HG03097 (cell line): ENCODE data around the gene TIMM50.
"Not testable (repeated sequence)": the region's sequence is repeated elsewhere in the genome, so short reads cannot be mapped to it uniquely, and the experiment has no call there.

ENCODE experiments used
- ATAC-seq: cut with Tn5 transposase; IDR thresholded peaks from one replicate; pipeline ENCODE4 v1.9.1; 2021; ENCODE audit not compliant: unreplicated experiment, low FRiP score

TIMM50 gene

DNA sequence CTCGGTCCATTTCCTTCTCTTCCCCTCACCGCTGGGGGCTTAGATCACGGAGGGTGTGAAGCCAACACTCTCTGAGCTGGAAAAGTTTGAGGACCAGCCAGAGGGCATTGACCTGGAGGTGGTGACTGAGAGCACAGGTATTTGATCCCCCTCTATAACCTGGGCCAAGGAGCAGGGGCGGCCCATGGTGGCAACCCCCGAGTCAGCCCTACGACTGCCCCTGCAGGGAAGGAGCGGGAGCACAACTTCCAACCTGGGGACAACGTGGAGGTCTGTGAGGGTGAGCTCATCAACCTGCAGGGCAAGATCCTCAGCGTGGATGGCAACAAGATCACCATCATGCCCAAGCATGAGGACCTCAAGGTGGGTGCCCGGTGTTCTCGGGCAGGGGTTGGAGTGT lies 11.6 kb upstream of the TIMM50 start:
- ATAC-seq, result no peak

GRCh38 chr19:39469567-39469966 lies 11.1 kb upstream of the TIMM50 start:
- ATAC-seq, result no peak

- no peak for ATAC-seq
Measured at GRCh38 chr19:39470724-39471339, 9.8 kb upstream of the TIMM50 start.

DNA sequence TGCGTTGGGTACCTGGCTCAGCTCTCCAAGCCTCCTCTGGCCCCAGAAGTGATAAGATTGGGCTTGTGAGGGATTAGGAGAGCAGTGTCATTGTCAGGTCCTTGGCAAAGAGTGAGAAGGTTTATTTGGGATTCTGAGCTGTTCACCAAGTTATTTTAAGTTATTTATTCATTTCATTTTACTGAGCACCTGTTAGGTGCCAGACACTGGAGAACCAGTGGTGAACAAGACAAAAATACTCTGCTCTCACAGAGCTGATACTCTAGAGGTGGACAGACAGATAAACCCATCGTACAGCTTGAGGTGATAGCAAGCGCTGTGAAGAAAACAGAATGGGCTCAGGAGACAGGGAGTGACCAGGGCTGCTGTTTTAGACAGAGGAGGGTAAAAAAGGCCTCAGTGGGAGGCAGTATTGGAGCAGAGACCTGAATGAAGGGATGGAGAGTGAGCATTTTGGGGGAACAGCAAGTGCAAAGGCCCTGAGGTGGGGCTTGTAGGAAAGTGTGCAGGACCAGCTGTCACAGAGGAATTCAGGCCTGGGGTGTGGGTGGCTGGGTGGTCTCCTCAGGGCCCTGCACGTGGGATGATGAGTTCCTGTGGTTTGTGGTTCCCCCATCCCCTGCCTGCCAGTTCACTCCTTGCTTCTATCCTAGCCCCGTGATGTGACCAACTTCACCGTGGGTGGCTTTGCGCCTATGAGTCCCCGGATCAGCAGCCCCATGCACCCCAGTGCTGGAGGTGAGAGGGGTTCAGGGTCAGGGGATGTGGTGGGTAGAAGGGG lies 8.7 kb upstream of the TIMM50 start:
- ATAC-seq, result no peak

GRCh38 chr19:39472746-39473442 lies 7.7 kb upstream of the TIMM50 start:
- ATAC-seq, result no peak

- no peak for ATAC-seq
Measured at GRCh38 chr19:39473443-39473960, 7.1 kb upstream of the TIMM50 start.

DNA sequence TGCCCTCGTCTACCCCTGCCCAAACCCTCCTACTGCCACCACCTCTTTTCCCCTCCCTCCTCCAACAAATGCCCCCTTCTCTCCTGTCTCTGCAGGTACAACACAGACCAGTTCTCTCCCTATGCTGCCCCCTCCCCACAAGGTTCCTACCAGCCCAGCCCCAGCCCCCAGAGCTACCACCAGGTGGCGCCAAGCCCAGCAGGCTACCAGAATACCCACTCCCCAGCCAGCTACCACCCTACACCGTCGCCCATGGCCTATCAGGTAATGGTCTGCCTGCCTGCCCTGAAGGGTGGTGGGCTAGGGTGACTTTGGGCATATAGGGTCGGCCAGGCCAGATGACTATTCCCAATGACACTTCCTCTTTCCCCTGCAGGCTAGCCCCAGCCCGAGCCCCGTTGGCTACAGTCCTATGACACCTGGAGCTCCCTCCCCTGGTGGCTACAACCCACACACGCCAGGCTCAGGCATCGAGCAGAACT lies 6.5 kb upstream of the TIMM50 start:
- ATAC-seq, result no peak

- no peak for ATAC-seq
Measured at GRCh38 chr19:39475748-39476147, 4.9 kb upstream of the TIMM50 start.

- ATAC-seq, result not testable (repeated sequence)
Measured at GRCh38 chr19:39479319-39479801, 1.3 kb upstream of the TIMM50 start.

DNA sequence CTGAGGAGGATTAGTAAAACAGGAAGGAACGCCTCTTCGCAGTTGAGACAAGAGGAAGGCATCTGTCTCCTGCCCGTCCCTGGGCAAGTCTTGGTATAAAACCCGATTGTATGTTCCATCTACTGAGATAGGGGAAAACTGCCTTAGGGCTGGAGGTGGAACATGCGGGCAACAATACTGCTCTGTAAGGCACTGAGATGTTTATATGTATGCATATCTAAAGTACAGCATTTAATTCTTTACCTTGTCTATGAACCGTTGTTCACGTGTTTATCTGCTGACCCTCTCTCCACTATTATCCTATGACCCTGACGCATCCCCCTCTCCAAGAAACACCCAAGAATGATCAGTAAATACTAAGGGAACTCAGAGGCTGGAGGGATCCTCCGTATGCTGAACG lies 722 bp upstream of the TIMM50 start:
- ATAC-seq, result no peak

- ATAC-seq, result no peak
Measured at GRCh38 chr19:39481229-39481545, 549 bp downstream of the TIMM50 start.

- no peak for ATAC-seq
Measured at GRCh38 chr19:39481676-39482075, 1.0 kb downstream of the TIMM50 start.

GRCh38 chr19:39483141-39483540 lies 2.5 kb downstream of the TIMM50 start:
- ATAC-seq, result no peak

- no peak for ATAC-seq
Measured at GRCh38 chr19:39489756-39490155, 9.1 kb downstream of the TIMM50 start.

DNA sequence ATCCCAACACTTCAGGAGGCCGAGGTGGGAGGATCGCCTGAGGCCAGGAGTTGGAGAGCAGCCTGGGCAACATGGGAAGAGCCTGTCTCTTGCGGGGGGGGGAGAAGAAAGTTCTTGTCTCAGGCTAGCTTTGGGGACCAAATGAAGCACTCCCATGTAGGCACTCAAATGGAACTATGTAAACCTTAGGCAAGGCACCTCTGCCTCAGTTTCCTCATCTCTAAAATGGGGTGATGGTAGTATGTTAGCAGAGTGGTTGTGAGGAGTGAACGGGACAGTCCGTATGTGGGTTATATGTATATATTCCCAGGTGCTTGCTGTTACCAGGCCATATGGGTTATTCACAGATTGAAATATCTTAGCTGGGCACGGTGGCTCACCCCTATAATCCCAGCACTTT lies 11.6 kb downstream of the TIMM50 start:
- ATAC-seq, result no peak

- ATAC-seq, result no peak
Measured at GRCh38 chr19:39492788-39493187, 12.2 kb downstream of the TIMM50 start.

GRCh38 chr19:39494661-39495060 lies 14.0 kb downstream of the TIMM50 start:
- ATAC-seq, result no peak

- ATAC-seq, result no peak
Measured at GRCh38 chr19:39496063-39496462, 15.4 kb downstream of the TIMM50 start.

DNA sequence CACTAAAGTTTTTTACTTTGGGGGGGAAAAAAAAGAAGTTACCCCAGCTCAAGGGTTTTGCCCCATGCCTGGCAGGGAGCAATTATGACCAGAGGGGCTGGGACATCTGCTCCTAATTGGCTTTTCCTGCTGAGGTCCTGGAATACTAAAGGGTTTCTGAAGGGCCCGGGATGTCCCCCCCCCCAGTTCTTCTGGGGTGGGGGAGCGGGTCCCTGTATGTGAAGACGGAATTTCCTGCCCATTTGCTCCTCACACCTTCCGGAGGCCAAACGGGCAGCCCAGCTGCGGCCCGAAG lies 17.0 kb downstream of the TIMM50 start:
- no peak for ATAC-seq

DNA sequence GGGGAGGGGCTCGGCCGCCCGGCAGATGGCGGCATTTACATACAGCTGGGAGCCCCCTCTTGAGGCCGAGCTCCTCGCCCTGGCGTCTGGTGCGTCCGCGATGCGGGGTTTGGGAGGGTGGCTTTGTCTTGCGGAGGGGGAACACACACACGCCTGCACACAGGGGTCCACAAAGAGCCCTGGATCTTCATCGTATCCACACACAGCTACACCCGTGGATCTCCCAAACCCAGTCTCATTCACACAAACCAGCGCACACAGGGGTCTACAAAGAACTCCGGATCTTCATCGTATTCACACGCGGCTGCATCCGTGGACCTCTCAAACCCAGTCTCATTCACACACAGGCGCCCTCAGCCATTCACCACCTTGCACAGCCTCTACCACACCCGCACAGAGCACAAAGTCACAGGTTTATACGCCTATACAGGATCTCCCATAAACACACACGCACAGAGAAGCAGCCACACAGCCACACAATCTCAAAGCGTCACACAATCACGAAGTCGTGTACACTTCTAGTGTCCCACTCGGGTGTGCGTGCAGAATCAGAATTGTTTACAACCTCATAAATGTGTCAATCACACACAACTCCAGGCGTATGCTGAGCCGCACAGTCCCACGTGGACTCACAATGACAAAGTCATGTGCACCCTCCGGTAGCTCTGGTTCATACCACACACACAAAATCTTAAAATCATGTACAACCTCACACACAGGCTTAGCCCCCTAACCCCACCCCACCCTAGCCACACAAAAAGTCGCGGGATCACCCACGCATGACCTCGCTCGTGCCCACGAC lies 17.6 kb downstream of the TIMM50 start:
- ATAC-seq, result no peak
